Prostate gland (tissue), 2 donors: ENCODE results near the gene RPS15. TPM values are rescaled to one million over a fixed set of nuclear protein-coding genes. Genes with fewer than 3 reads are reported as not detected.

Source experiments
- DNase-seq: peaks from one replicate; pipeline ENCODE4 v3.0.0-alpha.2; 2019; ENCODE audit warnings: low spot score
- H3K27ac ChIP-seq, 2 donors: fragments of 200-600 bp; sonication (generic); 2 replicates each; pipeline ENCODE4 v1.5.1; 2017 to 2019
- H3K27me3 ChIP-seq: fragments of 200-600 bp; sonication (generic); replicated peaks from 2 replicates; pipeline ENCODE4 v1.5.1; 2019; ENCODE audit not compliant: insufficient read depth
- H3K36me3 ChIP-seq, 2 donors: fragments of 200-600 bp; sonication (generic); 1 replicate in 1 of 2; 2 replicates in 1 of 2; pipeline versions ENCODE4 v1.5.1 to v1.8.1; 2017 to 2019
- H3K4me1 ChIP-seq: fragments of 200-600 bp; sonication (generic); replicated peaks from 2 replicates; pipeline ENCODE4 v1.5.1; 2019
- H3K4me3 ChIP-seq, 2 donors: fragments of 200-600 bp; sonication (generic); 2 replicates each; pipeline ENCODE4 v1.5.1; 2017 to 2019
- H3K9me3 ChIP-seq: fragments of 200-600 bp; sonication (generic); 2 replicates; pipeline ENCODE4 v1.5.1; 2017
- POLR2A ChIP-seq: fragments of 450-650 bp; IDR thresholded peaks from one replicate; pipeline ENCODE4 v1.6.1; 2016; ENCODE audit warnings: antibody characterized with exemption, mild to moderate bottlenecking
- POLR2AphosphoS5 ChIP-seq: sonication (generic); formaldehyde crosslinking; IDR thresholded peaks from one replicate; pipeline ENCODE4 v1.6.1; 2017; ENCODE audit warnings: antibody characterized with exemption
- whole genome bisulfite sequencing: methylation state at CpG from one replicate; pipeline ENCODE4 v1.1.5; 2018; 5-methylcytosine and 5-hydroxymethylcytosine counted together
- intact Hi-C: fragments of 100-400 bp; cut with DNase I; formaldehyde crosslinking; loops from one replicate; pipeline ENCODE4 v1.14.2; 2022
- total RNA-seq, 2 donors: library from RNA; depleted of rRNA; stranded (reverse); fragments of >200 nt; gene quantifications; one replicate each; pipeline ENCODE4 v1.1.0, GENCODE V29; 2016
- TF ChIP-seq, protein P1 (sequence below), 4 experiments: fragments of 200-600 bp in 2 of 4; fragments of 450-650 bp in 2 of 4; sonication (generic) in 2 of 4; IDR thresholded peaks; 1 replicate in 3 of 4; 2 replicates in 1 of 4; pipeline ENCODE4 v1.5.1; 2016 to 2019; ENCODE audit warnings: antibody characterized with exemption in 4 of 4, mild to moderate bottlenecking in 2 of 4, moderate library complexity in 2 of 4

The RPS15 gene
- total RNA-seq, 2 donors from 2014 or later: 3,102 to 5,853 TPM

DNA sequence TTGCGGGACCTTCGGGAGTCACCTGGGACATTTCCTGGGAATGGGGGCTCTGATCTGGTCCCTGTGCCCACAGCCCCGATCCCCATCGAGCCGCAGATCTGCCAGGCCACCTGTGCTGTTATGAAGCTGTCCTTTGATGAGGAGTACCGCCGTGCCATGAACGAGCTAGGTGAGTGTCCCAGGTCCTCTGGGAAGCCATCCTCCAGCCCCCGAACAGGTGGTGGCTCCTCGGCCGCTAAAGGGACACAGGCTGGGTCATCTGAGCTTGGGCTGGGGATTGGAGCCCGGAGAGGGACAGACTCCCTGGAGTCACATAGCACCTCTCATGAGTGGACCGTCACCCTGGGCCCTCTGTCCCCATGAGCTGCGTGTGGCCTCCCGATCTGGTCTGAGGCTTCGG is 19.7 kb downstream of the RPS15 start:
- H3K4me1 ChIP-seq: peaks cover 4% of the 10 kb centered on the region
- DNase-seq: no peak
- peaks cover 23% of the 10 kb centered on the region for H3K27me3 ChIP-seq
- intact Hi-C loops: no loop called here
- no peak overlapping the region for H3K4me3 ChIP-seq
- TF ChIP-seq POLR2A (no peak), POLR2AphosphoS5 (no peak)
- TF ChIP-seq, protein P1, sequence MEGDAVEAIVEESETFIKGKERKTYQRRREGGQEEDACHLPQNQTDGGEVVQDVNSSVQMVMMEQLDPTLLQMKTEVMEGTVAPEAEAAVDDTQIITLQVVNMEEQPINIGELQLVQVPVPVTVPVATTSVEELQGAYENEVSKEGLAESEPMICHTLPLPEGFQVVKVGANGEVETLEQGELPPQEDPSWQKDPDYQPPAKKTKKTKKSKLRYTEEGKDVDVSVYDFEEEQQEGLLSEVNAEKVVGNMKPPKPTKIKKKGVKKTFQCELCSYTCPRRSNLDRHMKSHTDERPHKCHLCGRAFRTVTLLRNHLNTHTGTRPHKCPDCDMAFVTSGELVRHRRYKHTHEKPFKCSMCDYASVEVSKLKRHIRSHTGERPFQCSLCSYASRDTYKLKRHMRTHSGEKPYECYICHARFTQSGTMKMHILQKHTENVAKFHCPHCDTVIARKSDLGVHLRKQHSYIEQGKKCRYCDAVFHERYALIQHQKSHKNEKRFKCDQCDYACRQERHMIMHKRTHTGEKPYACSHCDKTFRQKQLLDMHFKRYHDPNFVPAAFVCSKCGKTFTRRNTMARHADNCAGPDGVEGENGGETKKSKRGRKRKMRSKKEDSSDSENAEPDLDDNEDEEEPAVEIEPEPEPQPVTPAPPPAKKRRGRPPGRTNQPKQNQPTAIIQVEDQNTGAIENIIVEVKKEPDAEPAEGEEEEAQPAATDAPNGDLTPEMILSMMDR (IDR thresholded peaks at IDR 0.05): no peak
- no peaks in the 10 kb centered on the region for H3K9me3 ChIP-seq
- no peak overlapping the region for H3K27ac ChIP-seq
- H3K36me3 ChIP-seq: no peaks in the 10 kb centered on the region
- 82% methylated on average over 16 of the region's 16 CpGs for WGBS

DNA sequence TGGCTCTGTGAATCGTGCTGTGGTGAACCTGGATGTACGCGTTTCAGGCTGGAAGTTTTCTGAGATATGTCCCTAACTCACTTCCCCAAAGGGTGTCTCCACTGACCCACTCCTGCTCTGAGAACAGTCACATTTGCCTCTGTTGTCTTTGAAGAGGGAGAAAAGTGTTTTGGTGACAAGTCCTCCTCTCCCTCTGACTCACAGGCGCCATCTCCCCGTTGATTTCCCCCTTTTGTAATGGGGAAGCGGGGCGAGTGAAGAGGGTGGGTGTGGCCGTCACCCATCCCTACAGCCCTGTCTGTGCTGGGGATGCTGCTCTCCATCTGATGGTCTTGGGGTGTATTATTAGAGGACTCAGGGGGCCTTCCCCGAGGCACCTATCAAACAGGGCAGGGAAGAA is 21.3 kb downstream of the RPS15 start:
- Histone ChIP-seq H3K27me3 (peaks cover 19% of the 10 kb centered on the region), H3K9me3 (no peaks in the 10 kb centered on the region), H3K4me1 (peaks cover 4% of the 10 kb centered on the region), H3K4me3 (no peak overlapping the region), H3K36me3 (no peaks in the 10 kb centered on the region), H3K27ac (no peak overlapping the region)
- TF ChIP-seq, protein P1 (IDR thresholded peaks at IDR 0.05): no peak
- TF ChIP-seq POLR2A: no peak
- intact Hi-C loops: no loop called here
- WGBS: 81% methylated on average over 9 of the region's 9 CpGs
- DNase-seq: no peak

DNA sequence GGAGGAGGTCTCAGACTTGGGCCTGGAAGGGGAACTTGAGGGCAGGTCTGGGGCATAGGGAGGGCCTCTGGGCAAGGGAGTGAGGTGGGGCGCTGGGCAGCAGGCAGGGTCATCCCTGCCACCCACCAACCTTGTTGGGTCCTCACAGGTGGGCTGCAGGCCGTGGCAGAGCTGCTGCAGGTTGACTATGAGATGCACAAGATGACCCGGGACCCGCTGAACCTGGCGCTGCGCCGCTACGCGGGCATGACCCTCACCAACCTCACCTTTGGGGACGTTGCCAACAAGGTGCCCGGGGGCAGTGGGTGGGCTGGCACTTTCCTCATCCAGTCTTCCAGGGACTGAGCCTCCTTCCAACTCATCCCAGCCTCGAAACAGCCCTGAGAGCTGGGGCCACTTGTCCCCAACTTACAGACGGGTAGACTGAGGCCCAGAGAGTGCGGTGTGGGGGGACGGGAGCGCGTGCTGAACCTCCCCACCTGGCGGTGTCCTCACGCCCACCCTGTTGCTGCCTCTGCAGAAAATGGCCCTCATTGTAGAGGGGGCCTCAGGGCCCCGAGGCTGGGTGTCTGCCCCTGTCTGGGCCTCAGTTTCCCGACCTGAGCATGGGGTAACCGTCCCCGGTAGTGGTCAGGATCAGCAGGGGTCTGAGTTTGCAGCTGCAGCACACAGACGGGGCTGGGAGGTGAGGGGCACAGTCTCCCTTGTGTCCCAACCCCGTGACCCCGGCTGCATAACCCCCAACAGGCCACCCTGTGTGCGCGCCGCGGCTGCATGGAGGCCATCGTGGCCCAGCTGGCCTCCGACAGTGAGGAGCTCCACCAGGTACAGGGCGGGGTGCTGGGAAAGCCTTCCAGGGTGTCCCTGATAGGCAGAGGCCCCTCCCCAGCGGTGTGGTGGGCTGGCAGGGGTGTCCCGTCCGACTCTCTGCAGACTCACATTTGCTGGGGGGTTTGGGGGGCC is 22.1 kb downstream of the RPS15 start:
- H3K36me3 ChIP-seq: no peaks in the 10 kb centered on the region
- 93% methylated on average over 36 of the region's 36 CpGs for WGBS
- intact Hi-C loops: no loop called here
- no peaks in the 10 kb centered on the region for H3K9me3 ChIP-seq
- DNase-seq: no peak
- TF ChIP-seq POLR2A (no peak), POLR2AphosphoS5 (no peak)
- TF ChIP-seq, protein P1 (IDR thresholded peaks at IDR 0.05): no peak
- no peak overlapping the region for H3K27ac ChIP-seq
- peaks cover 17% of the 10 kb centered on the region for H3K27me3 ChIP-seq
- peaks cover 3% of the 10 kb centered on the region for H3K4me1 ChIP-seq
- no peak overlapping the region for H3K4me3 ChIP-seq

DNA sequence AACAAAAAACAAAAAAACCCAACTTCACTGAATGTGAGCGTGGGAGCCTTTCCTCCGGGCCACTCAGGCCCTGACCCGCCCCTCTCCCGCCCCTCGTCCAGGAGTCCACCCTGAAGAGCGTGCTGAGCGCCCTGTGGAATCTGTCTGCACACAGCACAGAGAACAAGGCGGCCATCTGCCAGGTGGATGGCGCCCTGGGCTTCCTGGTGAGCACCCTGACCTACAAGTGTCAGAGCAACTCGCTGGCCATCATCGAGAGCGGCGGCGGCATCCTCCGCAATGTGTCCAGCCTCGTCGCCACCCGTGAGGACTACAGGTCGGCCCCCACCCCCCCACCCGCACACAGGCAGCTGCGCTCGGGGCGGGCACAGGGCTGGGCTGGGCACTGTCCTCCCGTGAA is 23.7 kb downstream of the RPS15 start:
- no peak for DNase-seq
- no peak overlapping the region for H3K4me3 ChIP-seq
- no peaks in the 10 kb centered on the region for H3K36me3 ChIP-seq
- peaks cover 7% of the 10 kb centered on the region for H3K27me3 ChIP-seq
- no peaks in the 10 kb centered on the region for H3K9me3 ChIP-seq
- WGBS: 94% methylated on average over 24 of the region's 24 CpGs
- intact Hi-C loops: no loop called here
- no peak overlapping the region for H3K27ac ChIP-seq
- TF ChIP-seq POLR2AphosphoS5: no peak
- TF ChIP-seq, protein P1 (IDR thresholded peaks at IDR 0.05): no peak
- no peak for TF ChIP-seq POLR2A
- no peaks in the 10 kb centered on the region for H3K4me1 ChIP-seq
